ENCODE data around the gene ATXN7.

- TF ChIP-seq CTCF (IDR thresholded peaks at IDR 0.05) (no peak), POLR2A (IDR thresholded peaks at IDR 0.05) (no peak)
These were observed 122.5 kb downstream of the ATXN7 start for GRCh38 chr3:63986146-63986545.

All from esophagus squamous epithelium (tissue), 4 donors.